HG02970 (cell line): ENCODE results near the gene MOB3A.

Source experiments
- ATAC-seq: cut with Tn5 transposase; IDR thresholded peaks from one replicate; pipeline ENCODE4 v1.9.1; 2021; ENCODE audit warnings: mild to moderate bottlenecking, moderate library complexity, moderate number of reproducible peaks; ENCODE audit not compliant: unreplicated experiment, low FRiP score

Gene MOB3A

DNA sequence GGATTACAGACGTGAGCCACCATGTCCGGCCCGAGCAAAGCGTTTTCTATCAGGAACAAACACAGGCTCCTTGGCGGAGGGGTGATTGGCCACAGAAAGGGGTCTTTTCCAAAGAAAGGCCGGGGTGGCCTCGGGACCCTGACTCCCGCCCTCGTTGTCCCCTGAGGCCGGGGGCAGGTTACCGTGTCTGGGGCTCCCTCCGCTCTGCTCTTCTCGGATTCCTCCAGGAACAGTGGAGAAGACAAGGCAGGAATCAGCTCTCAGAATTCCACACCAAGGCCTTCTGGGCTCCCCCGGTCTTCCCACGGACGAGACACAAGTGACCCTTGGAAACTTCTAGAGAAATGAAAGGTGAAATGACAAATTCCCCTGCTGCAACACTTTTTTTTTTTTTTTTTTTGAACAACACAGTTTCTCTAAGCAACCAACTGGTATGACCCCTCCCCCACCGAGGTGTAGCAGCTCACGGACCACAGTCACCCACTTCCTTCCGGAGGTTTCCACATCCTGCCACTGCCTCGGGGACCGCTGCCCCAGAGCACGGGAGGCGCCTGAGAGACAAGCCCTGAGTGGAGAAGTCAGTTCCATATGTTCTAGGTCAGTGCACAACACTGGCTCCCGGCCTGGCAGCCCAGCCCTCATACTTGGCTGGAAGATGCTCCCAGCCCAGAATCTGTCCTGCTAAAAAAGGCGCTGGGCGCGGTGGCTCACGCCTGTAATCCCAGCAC lies 11.0 kb downstream of the MOB3A start:
- ATAC-seq = no peak

- ATAC-seq = no peak
Measured at GRCh38 chr19:2083174-2083854, 12.8 kb downstream of the MOB3A start.

DNA sequence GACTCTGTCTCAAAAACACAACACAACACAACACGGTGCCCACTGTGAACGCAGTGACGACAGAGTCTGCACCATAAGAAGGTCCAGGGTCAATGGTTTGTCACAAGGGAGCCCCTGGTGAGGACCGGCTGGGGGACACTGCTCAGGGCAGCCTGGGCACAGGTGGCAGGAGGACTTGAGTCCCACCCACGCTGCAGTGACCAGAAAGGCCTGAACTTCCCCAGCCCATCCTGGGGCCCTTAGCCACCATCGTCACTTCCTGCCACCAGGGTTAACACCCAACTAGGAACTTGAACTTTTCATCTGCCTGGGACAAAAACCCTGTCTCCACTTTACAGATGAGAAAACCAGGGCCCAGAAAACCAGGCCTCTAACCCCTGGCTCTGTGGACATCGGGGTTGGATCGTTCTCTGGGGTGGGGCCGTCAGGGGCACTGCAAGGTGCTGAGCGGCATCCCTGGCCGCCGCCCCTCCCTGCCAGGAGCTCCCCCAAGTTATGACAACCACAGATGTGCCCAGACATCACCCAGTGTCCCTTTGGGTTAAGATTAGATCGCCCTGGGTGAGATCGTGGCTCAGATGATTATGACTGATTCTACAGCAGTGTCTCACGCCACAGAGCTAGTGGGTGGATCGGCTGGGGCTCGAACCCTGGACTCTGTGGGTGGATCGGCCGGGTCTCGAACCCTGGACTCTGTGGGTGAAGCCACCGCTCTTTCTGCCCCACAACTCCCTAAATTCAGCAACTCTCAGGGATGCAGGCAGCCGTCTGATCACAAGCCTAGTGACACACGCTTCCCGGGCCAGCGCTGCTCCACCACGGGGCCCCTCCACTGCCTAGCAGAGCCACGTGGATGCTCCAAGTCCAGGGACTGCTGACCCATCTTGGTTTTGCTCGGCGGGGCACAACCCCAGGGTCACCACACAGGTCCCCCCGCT lies 14.0 kb downstream of the MOB3A start:
- no peak for ATAC-seq

- ATAC-seq = no peak
Measured at GRCh38 chr19:2080336-2080988, 15.7 kb downstream of the MOB3A start.

- ATAC-seq = no peak
Measured at GRCh38 chr19:2079865-2080301, 16.2 kb downstream of the MOB3A start.

- no peak for ATAC-seq
Measured at GRCh38 chr19:2079076-2079864, 16.9 kb downstream of the MOB3A start.

GRCh38 chr19:2077833-2078619 lies 18.1 kb downstream of the MOB3A start:
- no peak for ATAC-seq

- ATAC-seq = no peak
Measured at GRCh38 chr19:2077398-2077797, 18.7 kb downstream of the MOB3A start.

DNA sequence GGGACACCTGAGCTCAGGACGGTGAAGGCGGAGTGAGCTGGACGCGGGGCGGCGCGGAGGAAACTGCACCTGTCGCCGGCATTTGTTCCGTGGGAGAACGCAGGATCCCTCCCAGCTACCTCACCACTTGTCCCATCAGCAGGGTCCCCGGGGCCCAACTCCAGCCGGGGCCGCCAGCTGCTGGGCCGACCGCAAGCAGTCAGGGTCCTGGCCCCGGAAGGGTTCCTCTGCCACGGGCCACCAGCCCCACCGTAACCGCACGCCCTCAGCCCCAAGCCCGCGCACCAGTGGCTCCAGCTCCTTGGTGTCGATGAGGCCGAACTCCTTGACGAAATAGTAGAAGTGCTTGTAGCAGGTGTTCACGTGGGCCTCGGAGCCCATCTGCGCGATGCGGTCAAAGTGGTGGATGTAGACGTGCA lies 19.6 kb downstream of the MOB3A start:
- no peak for ATAC-seq

- ATAC-seq = no peak
Measured at GRCh38 chr19:2072757-2073551, 23.2 kb downstream of the MOB3A start.

- ATAC-seq = no peak
Measured at GRCh38 chr19:2070986-2071673, 25.0 kb downstream of the MOB3A start.

GRCh38 chr19:2070436-2070827 lies 25.7 kb downstream of the MOB3A start:
- no peak for ATAC-seq

GRCh38 chr19:2064788-2065524 lies 31.2 kb downstream of the MOB3A start:
- ATAC-seq = no peak

DNA sequence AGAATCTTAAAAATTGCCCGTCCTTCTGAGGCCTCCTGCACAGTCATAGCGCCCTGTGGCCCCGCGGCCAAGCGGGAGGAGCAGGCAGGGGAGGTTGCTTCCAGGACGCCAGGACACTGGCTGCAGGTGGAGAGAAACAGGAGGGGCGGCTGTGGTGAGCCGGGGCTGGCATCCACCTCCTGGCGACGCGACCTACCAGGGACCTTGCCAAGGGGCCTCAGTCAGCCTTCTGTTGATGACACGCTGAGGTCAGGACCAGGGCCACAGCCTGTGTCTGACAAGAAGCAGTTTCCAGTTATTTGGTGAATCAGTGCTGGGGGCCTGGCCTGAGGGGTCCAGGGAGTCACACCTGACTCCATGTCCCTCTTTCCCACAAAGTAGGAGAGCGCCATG lies 31.7 kb downstream of the MOB3A start:
- ATAC-seq = no peak

- ATAC-seq = no peak
Measured at GRCh38 chr19:2063824-2064223, 32.3 kb downstream of the MOB3A start.

- ATAC-seq = no peak
Measured at GRCh38 chr19:2062770-2063169, 33.4 kb downstream of the MOB3A start.

DNA sequence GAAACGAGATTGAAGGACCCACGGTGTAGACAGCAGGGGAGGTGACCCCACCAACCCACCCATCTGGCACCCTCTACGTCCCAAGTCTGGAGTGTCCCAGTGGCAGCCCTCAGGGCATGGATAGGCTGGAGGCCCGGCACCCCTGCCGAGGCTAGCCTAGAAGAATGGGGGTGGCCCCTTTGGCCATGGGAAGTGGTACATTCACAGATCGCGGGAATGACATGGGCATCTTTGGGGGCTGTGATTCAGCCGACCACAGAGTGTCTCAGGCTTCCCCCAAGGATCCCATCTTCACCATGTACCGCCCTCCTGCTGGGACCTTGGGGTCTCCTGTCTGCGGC lies 33.8 kb downstream of the MOB3A start:
- no peak for ATAC-seq
